K562 treated with DMSO at 1 percent for 4 hours (cell line): Measurements from ENCODE around the gene AKAP8L. TPM values are rescaled to one million over a fixed set of nuclear protein-coding genes. Genes with fewer than 3 reads are reported as not detected.

ENCODE experiments used
- total RNA-seq: library from RNA; unstranded; fragments of 300-600 nt; gene quantifications from 2 replicates; pipeline ENCODE4 v1.2.3, GENCODE V29; 2022; ENCODE audit not compliant: insufficient read depth

The AKAP8L gene
- 100 and 101 TPM in 2 replicates for total RNA-seq

DNA sequence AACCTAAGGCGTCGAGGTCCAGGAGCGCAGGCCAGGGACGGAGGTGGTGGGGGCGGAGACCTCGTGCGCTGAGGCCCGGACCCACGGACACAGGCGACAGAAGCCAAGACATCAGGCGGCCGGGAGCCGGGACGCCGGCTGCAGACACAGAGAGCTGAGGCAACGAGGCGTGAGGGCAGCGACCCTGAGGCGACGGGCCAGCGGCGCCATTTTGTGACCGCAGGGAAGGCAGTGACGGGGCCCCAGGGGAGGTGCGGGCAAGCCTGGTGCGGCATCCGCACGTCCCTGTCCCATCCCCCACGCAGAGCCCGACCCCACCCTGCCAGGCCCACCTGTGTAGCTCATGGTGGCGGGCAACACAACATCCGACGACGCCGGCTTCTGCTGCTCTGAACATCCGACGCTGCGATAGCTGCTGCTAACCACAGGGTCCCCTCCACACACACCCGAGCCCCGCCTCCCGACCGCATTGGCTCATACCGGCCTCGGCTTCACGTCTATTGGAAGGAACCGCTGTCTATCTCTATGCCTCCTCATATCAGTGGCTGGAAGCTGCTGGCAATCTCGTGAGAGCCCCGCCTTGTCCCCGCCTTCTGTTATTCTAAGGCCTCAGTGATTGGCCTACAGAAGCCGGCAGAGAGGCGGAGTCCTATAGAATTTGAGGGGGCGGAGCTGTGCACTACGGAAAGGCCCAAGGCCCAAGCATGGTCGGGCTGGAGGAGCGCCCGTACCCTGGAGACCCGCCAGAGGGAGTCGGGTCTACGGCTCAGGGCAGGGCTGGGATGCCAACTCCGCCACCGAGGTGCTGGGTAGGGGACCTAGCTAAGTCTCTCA is at the start of gene AKAP8L:
Gene AKAP8L, minus strand, starts transcription at position 410 of the 834 bp plus-strand sequence. Its CDS starts 65 bp downstream, at position 345.

GRCh38 chr19:15464394-15465385 is 45.9 kb upstream of the AKAP8L start, which contains the start of gene RASAL3:
Gene RASAL3, minus strand, starts transcription at chr19:15464544. Its CDS starts 186 bp downstream, at chr19:15464358.

DNA sequence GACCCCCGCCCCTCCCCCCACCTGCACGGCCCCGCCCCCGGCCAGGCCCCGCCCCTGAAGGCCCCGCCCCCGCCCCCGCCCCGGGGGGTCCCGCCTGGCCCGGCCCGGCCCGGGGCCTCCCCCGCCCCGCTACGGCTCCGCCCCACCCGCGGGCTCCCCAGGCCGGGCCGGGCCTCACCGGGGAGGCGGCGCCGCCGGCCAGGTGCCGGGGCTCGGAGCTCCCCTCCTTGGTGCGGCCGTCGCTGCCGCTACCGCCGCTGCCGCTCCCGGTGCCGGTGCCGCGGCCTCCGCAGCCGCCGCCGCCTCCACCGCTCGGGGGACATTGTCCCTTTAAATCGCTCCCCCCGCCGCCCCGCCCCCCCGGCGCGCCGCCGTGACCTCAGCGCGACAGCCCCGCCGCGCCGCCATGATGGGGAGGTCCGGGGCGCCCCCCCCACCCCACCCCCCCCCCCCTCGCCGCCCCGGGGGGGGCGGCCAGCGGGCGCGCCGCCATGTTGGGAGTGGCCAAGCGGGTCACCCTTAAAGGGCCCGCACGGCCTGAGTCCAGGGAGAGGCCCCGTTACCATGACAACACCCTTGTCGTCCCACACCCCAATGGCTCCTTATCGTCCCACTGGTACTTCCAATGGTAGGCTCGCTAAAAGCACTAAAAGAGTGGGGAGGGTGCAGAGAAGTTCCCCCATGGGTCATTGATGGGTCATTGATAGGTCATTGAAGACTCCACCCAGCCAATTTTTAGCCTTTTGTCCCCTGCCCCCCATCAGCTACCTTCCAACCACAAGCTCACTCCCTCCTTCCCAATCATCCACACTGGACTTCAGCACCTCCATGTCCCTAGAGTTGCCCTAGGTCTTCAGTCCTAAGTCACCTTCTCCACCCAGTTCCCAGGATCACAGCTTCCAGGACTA is 31.1 kb upstream of the AKAP8L start, which contains the start of gene WIZ:
Gene WIZ, minus strand, starts transcription at position 337 of the 908 bp plus-strand sequence. CDS start 1,649 bp downstream, outside the sequence.

DNA sequence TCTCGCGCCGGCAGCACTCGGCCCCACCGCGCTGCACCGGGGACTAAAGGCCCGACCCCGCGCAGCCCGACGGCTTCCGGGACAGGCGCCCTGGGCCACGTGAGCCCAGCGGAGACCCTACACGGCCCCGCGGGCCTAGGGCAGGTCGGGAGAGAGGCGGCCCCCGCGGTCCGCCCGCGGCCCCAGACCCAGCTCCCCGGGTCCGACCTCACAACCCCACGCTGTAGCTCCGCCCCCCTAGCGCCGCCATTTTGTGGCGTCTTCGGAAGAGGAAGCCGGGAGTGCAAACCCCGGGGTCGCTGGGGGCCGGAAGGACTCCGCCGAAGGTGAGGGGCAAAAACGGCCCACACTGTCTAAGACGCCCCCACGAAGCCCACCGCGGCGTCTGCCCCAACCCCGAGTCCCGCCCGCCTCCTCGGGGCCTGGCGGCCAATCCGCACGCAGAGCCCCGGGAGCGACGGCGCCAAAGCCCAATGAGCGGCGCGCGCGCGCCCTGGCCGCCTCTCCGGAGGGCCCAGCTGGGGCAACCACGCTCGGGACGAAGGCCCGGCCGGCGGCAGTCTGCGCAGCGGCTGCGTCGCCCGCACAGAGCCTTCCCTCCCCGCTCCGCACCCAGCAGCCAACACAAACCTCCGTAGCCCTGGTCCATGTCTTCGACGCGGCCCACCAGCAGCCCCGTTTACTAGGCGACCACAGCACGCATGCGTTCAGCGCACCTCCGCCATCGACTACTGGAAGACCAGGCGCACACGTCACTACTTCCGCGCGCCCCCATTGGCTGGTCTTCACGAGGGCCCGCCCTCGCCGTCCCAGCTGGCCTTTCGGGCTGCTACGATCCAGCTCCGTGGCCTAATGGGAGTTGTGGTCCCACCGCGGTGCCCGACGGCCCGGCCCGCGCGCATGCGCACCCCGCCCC is 39.4 kb downstream of the AKAP8L start, which contains the start of gene AKAP8:
Gene AKAP8, minus strand, starts transcription at position 705 of the 916 bp plus-strand sequence. Its CDS starts 56 bp downstream, at position 649.

DNA sequence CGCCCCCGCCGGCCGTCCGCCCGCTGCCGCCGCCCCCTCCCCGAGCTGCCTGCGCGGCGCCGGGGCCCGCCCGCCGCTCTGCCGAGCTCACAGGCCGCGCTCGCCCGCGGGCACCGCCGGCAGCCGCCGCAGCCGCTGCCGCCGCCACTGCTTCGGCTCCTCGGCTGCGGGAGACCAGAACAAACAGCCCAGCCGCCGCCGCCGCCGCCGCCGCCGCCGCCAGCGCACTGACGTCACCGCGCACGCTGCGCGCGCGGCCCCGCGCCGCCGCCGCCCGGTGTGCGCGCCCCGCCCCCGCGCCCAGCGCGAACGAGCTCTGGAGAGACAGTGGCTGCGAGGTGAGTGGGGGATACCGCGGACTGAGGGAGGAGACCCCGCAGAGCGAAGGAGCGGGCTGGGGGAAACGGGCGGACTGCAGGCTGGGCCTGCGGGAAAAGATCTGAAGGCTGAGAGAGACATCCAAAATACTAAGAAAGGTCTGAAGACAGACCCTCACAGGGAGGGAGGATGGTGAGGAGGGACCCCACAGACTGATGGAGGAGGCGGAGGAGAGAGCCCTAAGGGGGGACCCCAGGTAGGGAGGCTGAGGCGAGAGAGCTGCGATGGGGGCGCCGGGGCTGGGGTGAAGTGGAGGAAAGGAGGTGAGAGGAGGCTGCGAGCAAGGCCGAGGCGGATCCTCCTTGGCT is 86.3 kb downstream of the AKAP8L start, which contains the start of gene BRD4:
Gene BRD4, minus strand, starts transcription at position 229 of the 686 bp plus-strand sequence. CDS start 59,440 bp downstream, outside the sequence.

Other genes with a start within 250 kb of the AKAP8L start
- 0.29 and 0.39 TPM in 2 replicates for gene NOTCH3, start 218.0 kb downstream of the AKAP8L start, total RNA-seq
- gene EPHX3, start 186.5 kb downstream of the AKAP8L start, total RNA-seq = 0.47 TPM in 1 of 2 replicates, not detected in the other
- 55.4 and 56.6 TPM in 2 replicates for gene BRD4, start 86.4 kb downstream of the AKAP8L start, total RNA-seq
- gene AKAP8, start 39.2 kb downstream of the AKAP8L start, total RNA-seq = 10.3 and 16.7 TPM in 2 replicates
- gene WIZ, start 31.0 kb upstream of the AKAP8L start, total RNA-seq = 11.6 and 13.1 TPM in 2 replicates
- not detected in 2 replicates for gene RASAL3, start 45.6 kb upstream of the AKAP8L start, total RNA-seq
- not detected in 2 replicates for gene PGLYRP2, start 60.5 kb upstream of the AKAP8L start, total RNA-seq
- not detected in 2 replicates for gene CYP4F22, start 89.5 kb upstream of the AKAP8L start, total RNA-seq
- gene CYP4F8, start 196.2 kb upstream of the AKAP8L start, total RNA-seq = not detected in 2 replicates
- not detected in 2 replicates for gene CYP4F3, start 221.9 kb upstream of the AKAP8L start, total RNA-seq